GM19023 (cell line): ENCODE data around the gene CASP10.

Source experiments
- ATAC-seq: cut with Tn5 transposase; IDR thresholded peaks from one replicate; pipeline ENCODE4 v1.9.1; 2021; ENCODE audit warnings: mild to moderate bottlenecking, moderate library complexity; ENCODE audit not compliant: unreplicated experiment

Gene CASP10

GRCh38 chr2:201195331-201195730 is 12.4 kb downstream of the CASP10 start:
- no peak for ATAC-seq

GRCh38 chr2:201196003-201196402 is 13.1 kb downstream of the CASP10 start:
- no peak for ATAC-seq

- ATAC-seq = no peak
Measured at GRCh38 chr2:201196803-201197202, 13.9 kb downstream of the CASP10 start.

- ATAC-seq = no peak
Measured at GRCh38 chr2:201197781-201198180, 14.8 kb downstream of the CASP10 start.

- no peak for ATAC-seq
Measured at GRCh38 chr2:201199847-201200246, 16.9 kb downstream of the CASP10 start.

GRCh38 chr2:201200345-201200744 is 17.4 kb downstream of the CASP10 start:
- ATAC-seq = no peak

- ATAC-seq = no peak
Measured at GRCh38 chr2:201201371-201201770, 18.4 kb downstream of the CASP10 start.

- ATAC-seq = no peak
Measured at GRCh38 chr2:201203916-201204654, 21.1 kb downstream of the CASP10 start.

GRCh38 chr2:201204655-201205514 is 21.9 kb downstream of the CASP10 start:
- no peak for ATAC-seq

- no peak for ATAC-seq
Measured at GRCh38 chr2:201205515-201205849, 22.5 kb downstream of the CASP10 start.

GRCh38 chr2:201208563-201209252 is 25.8 kb downstream of the CASP10 start:
- ATAC-seq = peak; percentile 65

GRCh38 chr2:201215963-201216362 is 33.0 kb downstream of the CASP10 start:
- no peak for ATAC-seq

GRCh38 chr2:201216918-201217317 is 34.0 kb downstream of the CASP10 start:
- ATAC-seq = no peak

- ATAC-seq = no peak
Measured at GRCh38 chr2:201218780-201219179, 35.8 kb downstream of the CASP10 start.

GRCh38 chr2:201219328-201220096 is 36.6 kb downstream of the CASP10 start:
- no peak for ATAC-seq

GRCh38 chr2:201220102-201220570 is 37.2 kb downstream of the CASP10 start:
- no peak for ATAC-seq

- peak; percentile 87 for ATAC-seq
Measured at GRCh38 chr2:201223089-201224073, 40.4 kb downstream of the CASP10 start.

- no peak for ATAC-seq
Measured at GRCh38 chr2:201228271-201228911, 45.5 kb downstream of the CASP10 start.

- ATAC-seq = no peak
Measured at GRCh38 chr2:201228912-201229290, 46.0 kb downstream of the CASP10 start.
